HG02973 (cell line): Measurements from ENCODE around the gene CADPS2.

Source experiments
- ATAC-seq: cut with Tn5 transposase; IDR thresholded peaks from one replicate; pipeline ENCODE4 v1.9.1; 2021; ENCODE audit warnings: moderate library complexity; ENCODE audit not compliant: unreplicated experiment

CADPS2 gene

GRCh38 chr7:122467661-122468449 lies 418.4 kb downstream of the CADPS2 start:
- ATAC-seq = no peak

- no peak for ATAC-seq
Measured at GRCh38 chr7:122465296-122465695, 421.0 kb downstream of the CADPS2 start.

GRCh38 chr7:122463631-122464030 lies 422.6 kb downstream of the CADPS2 start:
- ATAC-seq = no peak

GRCh38 chr7:122460936-122461335 lies 425.3 kb downstream of the CADPS2 start:
- ATAC-seq = no peak

GRCh38 chr7:122457969-122458368 lies 428.3 kb downstream of the CADPS2 start:
- no peak for ATAC-seq

- no peak for ATAC-seq
Measured at GRCh38 chr7:122457325-122457724, 428.9 kb downstream of the CADPS2 start.

GRCh38 chr7:122454776-122455507 lies 431.3 kb downstream of the CADPS2 start:
- ATAC-seq = no peak

- no peak for ATAC-seq
Measured at GRCh38 chr7:122453432-122453831, 432.8 kb downstream of the CADPS2 start.

GRCh38 chr7:122448893-122449589 lies 437.2 kb downstream of the CADPS2 start:
- ATAC-seq = no peak

GRCh38 chr7:122442929-122443328 lies 443.3 kb downstream of the CADPS2 start:
- no peak for ATAC-seq

- no peak for ATAC-seq
Measured at GRCh38 chr7:122438492-122438891, 447.8 kb downstream of the CADPS2 start.

GRCh38 chr7:122438006-122438405 lies 448.3 kb downstream of the CADPS2 start:
- ATAC-seq = no peak

GRCh38 chr7:122433765-122434164 lies 452.5 kb downstream of the CADPS2 start:
- no peak for ATAC-seq

- no peak for ATAC-seq
Measured at GRCh38 chr7:122430710-122431109, 455.6 kb downstream of the CADPS2 start.

- ATAC-seq = no peak
Measured at GRCh38 chr7:122429926-122430325, 456.3 kb downstream of the CADPS2 start.

- ATAC-seq = no peak
Measured at GRCh38 chr7:122425731-122426130, 460.5 kb downstream of the CADPS2 start.

GRCh38 chr7:122423591-122423990 lies 462.7 kb downstream of the CADPS2 start:
- no peak for ATAC-seq

GRCh38 chr7:122416336-122416735 lies 469.9 kb downstream of the CADPS2 start:
- ATAC-seq = no peak

GRCh38 chr7:122415510-122415909 lies 470.8 kb downstream of the CADPS2 start:
- no peak for ATAC-seq

- no peak for ATAC-seq
Measured at GRCh38 chr7:122413339-122413738, 472.9 kb downstream of the CADPS2 start.

- no peak for ATAC-seq
Measured at GRCh38 chr7:122412883-122413282, 473.4 kb downstream of the CADPS2 start.

- ATAC-seq = no peak
Measured at GRCh38 chr7:122412441-122412840, 473.8 kb downstream of the CADPS2 start.
